GM20431 (cell line): ENCODE measurements around the gene CENPO.
"Not testable (repeated sequence)": the region's sequence is repeated elsewhere in the genome, so short reads cannot be mapped to it uniquely, and the experiment has no call there.

Experiments used
- in situ Hi-C: fragments of 300-500 bp; cut with MseI, MboI; formaldehyde crosslinking; loops from one replicate; pipeline ENCODE4 v1.15.0; 2020; ENCODE audit warnings: low sequenced_read_pairs; ENCODE audit not compliant: unreplicated experiment

The CENPO gene

DNA sequence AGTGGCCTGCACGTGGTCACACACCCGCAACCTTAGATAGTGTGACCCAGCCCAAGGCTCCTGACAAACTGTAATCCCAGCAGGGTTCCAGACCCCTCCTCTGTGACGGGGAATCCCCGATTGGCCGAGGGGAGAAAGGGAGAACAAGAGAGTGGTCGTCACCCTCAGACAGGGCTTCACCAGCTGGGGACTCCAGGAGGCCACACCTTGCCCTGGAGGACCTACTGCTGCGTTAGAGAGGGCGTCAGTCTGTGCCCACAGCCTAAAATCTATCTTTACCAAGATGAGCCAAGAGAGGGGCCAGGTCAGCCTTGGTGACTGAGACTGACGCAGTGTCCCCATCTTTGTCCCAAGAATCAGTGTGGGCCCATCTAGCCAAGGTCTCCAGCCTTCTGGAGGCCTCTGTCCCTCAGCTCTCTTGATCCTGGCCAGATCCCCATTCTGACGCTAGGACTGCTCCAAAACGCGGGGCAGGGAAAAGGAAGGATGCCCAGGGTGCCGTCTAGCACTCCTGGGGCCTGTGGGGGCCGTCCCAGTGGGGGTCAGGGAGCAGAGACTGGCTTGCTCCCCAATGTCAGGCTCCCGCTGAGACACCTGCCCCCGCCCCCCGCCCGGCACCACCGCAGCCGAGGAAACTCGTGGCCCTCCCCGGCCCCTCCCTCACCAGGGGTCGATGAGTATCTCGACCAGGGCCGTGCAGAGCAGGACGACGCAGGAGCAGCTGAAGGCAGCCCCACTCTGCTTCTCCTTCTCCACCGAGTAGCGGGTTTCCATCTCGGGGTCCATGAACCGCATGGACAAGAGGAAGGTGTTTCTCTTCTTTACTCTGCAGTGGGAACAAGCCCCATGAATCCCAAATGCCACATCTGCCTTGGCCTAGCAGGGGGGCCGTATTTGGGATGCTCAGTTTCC is 40.9 kb downstream of the CENPO start:
- in situ Hi-C loops = no loop called here

DNA sequence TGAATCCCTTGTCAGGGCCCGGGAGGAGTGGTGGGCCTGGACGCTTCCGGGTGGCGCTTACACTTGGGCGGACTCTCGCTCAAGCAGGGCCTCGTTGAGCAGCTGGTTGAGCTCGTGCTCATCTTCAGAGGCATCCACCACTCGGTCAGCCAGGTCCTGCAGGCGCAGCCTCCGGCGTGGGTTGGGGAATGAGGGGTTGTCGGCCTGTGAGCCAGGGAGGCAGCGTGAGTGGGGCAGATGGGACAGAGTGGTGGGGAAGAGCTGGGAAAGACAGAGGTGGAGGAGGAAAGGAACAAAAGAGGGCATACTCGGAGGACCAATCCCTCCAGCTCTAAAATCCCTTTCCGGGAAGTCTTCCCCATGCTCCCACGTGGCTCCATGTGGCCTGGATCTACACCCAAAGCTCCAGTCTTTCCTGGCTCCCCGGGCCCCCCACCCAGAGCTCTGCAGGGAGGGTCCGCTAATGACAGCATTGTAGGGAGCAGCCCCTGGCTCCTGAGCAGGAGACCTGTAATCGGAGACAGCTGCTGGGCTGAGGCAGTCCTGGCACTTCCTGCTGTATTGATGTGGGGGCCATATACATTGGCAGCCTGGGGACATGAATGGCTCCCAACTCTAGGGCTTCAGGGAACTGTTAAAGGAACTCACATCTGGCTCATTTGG is 41.6 kb downstream of the CENPO start:
- in situ Hi-C loops = no loop called here

GRCh38 chr2:24835411-24835810 is 42.2 kb downstream of the CENPO start:
- in situ Hi-C loops = not testable (repeated sequence)

GRCh38 chr2:24836206-24836605 is 43.0 kb downstream of the CENPO start:
- in situ Hi-C loops = no loop called here

GRCh38 chr2:24836706-24837105 is 43.5 kb downstream of the CENPO start:
- in situ Hi-C loops = no loop called here

DNA sequence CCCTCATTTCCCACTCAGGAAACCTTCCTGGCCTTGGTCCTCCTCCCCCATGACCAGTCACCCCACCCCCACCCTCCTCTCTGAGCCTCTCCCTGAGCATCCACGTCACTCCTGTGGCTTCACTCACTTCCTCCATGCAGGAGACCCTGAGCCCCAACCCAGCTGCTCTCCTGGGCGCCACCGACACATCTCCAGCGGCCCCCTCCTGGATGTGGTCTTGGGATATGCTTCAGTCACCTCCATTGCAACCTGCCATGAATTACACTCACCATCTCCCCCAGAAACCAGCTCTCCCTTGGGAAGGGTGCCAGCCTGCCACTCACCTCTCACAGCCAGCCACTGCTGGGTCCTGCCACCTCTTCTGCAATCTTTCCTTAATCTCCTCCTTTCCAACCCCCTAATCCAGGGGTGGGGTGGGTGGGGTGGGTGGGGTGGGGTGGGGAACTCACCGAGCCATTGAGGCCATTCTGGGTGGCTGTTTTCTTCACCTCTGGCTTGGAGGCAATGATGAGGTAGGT is 44.8 kb downstream of the CENPO start:
- in situ Hi-C loops = no loop called here

DNA sequence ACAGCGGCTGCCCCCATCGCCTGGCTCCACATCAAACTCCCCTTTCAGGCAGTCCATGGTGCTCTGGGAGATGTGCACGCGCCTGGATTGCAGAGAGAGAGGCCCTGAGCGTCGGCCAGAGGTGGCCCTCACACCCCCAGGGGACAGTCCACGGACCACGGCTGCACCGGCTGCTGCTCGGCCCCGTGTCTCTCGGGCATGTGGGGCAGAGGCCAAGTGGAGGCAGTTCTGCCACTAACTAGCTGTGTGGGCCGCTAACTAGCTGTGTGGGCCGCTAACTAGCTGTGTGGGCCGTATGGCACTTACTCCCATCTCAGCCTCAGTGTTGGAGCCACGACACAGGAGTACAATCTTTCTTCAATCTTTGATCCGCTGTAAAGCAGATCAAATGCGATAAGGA is 45.3 kb downstream of the CENPO start:
- in situ Hi-C loops = no loop called here

DNA sequence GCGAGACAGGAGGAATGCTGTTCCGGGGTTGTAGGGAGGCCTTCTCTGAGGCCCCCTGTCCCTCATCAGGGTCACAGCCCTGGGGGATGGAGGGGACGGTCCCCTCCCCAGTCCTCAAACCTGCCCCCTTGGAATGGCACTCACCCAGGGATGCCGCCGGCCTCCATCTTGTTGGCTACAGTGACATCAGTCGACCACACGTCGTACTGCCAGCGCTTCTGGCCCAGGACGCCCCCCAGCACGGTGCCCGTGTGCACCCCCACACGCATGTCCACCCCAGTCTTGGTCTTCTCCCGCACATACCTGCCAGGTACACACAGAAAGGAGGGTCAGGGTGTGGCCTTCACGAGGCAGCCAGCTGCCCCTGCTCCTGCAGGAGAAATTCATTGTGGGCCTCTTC is 46.5 kb downstream of the CENPO start:
- in situ Hi-C loops = no loop called here

GRCh38 chr2:24840164-24840869 is 47.1 kb downstream of the CENPO start:
- in situ Hi-C loops = no loop called here

DNA sequence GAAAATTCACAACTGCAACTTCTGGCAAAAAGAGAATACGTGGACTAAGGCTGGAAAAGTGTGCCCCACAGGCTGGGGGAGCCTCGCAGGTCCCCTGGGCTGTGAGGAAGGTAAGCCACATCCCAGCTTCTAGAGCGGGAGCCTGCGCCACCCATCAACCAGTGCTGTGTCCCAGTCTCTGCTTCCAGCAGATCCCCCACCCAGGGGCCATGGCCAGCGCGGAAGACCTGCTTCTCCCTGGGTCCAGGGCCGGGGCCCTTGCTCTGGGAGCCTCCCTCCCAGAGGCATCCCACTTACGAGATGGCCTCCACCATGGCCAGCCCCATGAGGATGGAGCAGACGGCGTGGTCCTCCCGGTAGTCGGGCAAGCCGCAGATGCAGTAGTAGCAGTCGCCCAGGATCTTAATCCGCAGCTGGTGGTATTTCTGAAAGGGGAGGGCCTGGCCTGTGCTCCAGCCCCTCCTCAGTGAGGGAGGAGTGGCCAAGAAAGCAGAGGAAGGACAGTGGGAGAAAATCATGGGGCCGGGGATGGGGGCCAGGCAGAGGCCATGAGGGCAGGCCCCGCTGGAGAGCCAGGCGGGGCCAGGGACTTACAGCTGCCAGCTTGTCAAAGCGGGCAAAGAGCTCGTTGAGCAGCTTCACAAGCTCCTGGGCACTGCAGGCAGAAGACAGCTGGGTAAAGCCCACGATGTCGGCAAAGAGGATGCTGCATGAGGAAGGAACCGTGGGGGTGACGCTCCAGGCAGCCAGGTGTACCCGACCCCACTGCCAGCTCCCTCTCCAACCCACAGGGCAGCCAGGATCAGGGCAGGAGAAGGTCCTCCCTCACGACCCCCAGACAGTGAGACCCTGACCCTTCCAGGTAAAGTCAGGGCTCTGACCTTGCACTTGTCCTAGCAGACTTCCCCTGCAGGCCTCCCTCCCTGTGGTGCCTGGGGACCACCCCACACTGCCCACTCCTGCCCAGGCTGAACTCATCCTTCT is 48.0 kb downstream of the CENPO start:
- in situ Hi-C loops = no loop called here

DNA sequence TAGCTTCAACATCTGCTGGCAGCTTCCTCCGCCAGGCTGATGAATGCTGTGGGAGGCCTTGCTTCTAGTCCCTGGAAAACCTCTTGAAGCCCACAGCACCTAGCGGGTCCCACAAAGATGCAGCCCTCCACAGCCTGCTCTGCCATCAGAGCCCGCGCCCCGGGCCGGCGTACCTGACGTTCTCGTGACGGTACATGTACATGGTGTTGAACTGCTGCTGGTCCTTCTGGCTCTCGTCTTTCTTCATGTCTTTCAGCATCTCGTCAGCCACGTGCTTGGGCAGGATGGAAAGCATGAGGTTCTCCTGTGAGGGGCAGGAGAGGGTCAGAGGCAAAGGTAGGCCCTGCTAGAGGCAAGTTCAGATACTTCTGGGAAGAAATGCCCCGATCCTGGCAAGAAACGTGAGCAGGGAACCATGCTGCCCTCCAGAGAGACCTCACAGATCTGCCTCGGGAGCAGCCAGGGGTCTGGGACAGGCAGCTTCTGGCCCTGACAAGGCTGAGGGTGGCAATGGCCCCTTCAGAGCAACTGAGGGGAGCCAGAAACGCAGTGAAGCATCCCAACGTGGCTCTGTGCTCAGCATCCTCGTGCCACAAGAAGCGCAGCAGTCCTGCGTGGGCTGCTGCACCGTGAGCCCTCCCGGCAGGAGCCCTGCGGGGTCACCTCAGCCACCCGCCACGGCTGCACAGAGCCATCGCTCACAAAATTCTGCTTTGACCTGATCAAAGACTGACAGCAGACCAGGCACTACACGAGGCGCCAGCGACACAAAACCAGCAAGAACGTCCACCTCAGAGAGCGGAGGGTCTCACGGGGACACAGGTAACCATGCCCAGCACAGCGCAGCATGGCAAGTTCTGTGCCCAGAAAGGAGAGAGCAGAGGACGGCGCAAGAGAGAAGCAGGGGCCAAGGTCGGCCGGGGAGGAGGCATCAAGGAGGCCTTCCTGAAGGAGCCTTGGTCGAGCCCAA is 49.1 kb downstream of the CENPO start:
- in situ Hi-C loops = no loop called here

GRCh38 chr2:24843330-24843860 is 50.2 kb downstream of the CENPO start:
- in situ Hi-C loops = no loop called here

DNA sequence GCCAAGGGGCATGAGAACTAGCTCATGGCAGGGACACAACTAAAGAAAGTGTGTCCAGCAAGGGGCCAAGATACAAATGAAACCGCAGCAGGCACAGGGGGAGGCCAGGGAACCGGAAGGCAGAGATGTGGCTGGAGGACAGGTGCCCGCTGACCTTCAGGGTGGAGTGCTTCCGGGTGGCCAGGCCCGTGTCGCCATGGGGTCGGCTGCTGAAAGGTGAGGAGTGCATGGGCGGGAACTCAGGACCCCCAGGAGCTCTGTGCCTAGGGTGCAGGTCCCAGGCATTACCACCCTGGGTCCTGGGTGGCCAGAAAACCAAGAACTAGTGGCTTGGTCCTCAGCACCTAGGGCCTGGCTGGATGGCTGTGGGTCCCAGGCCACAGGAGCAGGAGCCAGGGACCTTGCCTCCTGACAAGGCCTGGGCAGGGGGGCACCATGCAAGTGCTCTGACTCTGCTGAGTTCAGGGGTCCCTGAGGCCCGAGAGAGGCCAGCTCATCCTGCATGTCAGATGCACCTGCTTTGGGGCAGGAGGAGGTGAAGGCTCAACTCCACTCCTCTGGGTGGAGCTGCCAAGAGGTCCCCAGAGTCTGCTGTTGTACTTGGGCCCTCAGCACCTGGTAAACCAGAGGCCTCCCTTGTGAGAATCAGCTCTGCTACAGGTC is 50.9 kb downstream of the CENPO start:
- in situ Hi-C loops = no loop called here

GRCh38 chr2:24845691-24846090 is 52.5 kb downstream of the CENPO start:
- in situ Hi-C loops = no loop called here

GRCh38 chr2:24850944-24851343 is 57.7 kb downstream of the CENPO start:
- in situ Hi-C loops = no loop called here

DNA sequence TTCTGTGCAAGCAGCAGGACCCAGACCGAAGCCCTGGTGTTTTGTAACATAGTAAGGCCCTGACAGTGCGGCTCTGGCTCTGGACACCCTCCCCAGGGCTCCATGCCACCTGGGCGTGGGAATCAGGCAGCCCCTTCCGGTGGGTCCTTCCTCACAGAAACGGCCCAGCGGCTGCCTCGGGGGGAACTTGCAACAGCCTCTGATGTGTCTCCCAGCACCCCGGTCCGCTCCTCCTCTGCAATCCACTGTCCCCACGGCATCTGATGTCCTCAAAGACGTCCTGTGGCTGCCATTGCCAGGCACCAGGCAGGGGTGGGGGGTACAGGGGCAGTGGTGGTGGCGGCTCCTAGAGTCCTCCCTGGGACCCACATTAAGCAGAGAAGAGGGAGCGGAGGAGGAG is 58.8 kb downstream of the CENPO start:
- in situ Hi-C loops = no loop called here

DNA sequence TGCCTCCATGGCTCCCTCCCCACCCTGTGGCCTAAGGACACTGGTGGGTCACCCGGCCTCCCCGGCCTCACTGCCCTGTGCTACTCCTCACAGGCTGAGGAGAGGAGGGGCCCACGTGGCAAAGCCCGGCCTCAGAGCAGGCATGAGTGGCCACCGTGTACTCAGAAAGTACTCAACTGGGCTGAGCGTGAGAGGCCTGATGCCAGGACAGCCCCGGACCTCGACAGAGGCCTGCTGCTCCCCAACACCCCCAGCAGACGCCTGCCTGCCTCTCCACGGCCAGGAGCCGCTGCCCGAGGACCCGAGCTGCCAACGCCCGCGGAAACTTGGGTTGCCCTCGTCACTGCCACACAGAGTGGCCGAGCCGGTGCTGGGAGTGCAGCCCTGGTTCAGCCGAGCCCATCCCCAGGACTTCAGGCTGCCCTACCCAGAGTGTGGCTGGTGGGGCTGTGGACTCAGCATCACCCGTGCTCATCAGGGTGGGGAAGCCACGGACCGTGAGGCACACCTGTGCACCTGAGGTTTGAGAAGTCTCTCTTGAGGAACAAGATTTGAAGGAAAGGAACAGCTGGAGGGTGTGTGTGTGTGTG is 59.3 kb downstream of the CENPO start:
- in situ Hi-C loops = no loop called here
